Caco-2 (cell line): ENCODE measurements around the gene TLE6. TPM values are rescaled to one million over a fixed set of nuclear protein-coding genes. Genes with fewer than 3 reads are reported as not detected.

ENCODE experiments used
- BruUV-seq: library from RNA; stranded (reverse); fragments of 400-500 nt; replicated peaks from 2 replicates; lab custom pipeline; 2021; lab: Mats Ljungman, UMichigan
- CTCF ChIA-PET: fragments of 300-600 bp; sonication (Branson Sonifier 250); formaldehyde crosslinking; loops from one replicate; lab custom pipeline; 2022; ENCODE audit warnings: antibody characterized with exemption; lab: Charles Lee
- POLR2A ChIA-PET: fragments of 300-600 bp; sonication (Branson Sonifier 250); formaldehyde crosslinking; loops from one replicate; lab custom pipeline; 2022; ENCODE audit warnings: antibody characterized with exemption; lab: Charles Lee
- DNase-seq, 2 experiments: peaks; one replicate each; pipeline versions ENCODE4 v3.0.0 to v3.0.0-alpha.2; 2020 to 2022
- H3K27me3 ChIP-seq: replicated peaks from 2 replicates; pipeline ENCODE4 v1.6.0; 2011; ENCODE audit warnings: low read length; ENCODE audit not compliant: control insufficient read depth, insufficient read depth
- H3K36me3 ChIP-seq: 2 replicates; pipeline ENCODE4 v1.5.1; 2011; ENCODE audit warnings: low read length; ENCODE audit not compliant: control insufficient read depth, insufficient read depth
- H3K4me1 ChIP-seq: fragments of 250-450 bp; sonication (Bioruptor Pico); 2 replicates; pipeline ENCODE4 v1.5.1; 2020; ENCODE audit warnings: mild to moderate bottlenecking
- H3K4me3 ChIP-seq: 2 replicates; pipeline ENCODE4 v1.5.1; 2011; ENCODE audit warnings: low read depth, mild to moderate bottlenecking, control low read depth, low read length
- H3K9me3 ChIP-seq: fragments of 250-450 bp; sonication (Bioruptor Pico); 2 replicates; pipeline ENCODE4 v1.5.1; 2020; ENCODE audit warnings: mild to moderate bottlenecking, moderate library complexity
- H3K27ac Mint-ChIP-seq: one replicate; pipeline ENCODE4 v1.8.0; 2022; ENCODE audit warnings: mixed read lengths; ENCODE audit not compliant: unreplicated experiment
- H3K27me3 Mint-ChIP-seq: one replicate; pipeline ENCODE4 v1.8.0; 2022; ENCODE audit warnings: mixed read lengths; ENCODE audit not compliant: insufficient read depth, unreplicated experiment
- H3K36me3 Mint-ChIP-seq: one replicate; pipeline ENCODE4 v1.8.0; 2022; ENCODE audit warnings: mild to moderate bottlenecking, mixed read lengths; ENCODE audit not compliant: insufficient read depth, unreplicated experiment
- H3K4me1 Mint-ChIP-seq: one replicate; pipeline ENCODE4 v1.8.0; 2022; ENCODE audit warnings: low read depth, mixed read lengths; ENCODE audit not compliant: unreplicated experiment
- H3K4me3 Mint-ChIP-seq: one replicate; pipeline ENCODE4 v1.8.0; 2022; ENCODE audit warnings: mild to moderate bottlenecking, moderate library complexity, mixed read lengths; ENCODE audit not compliant: unreplicated experiment
- H3K9me3 Mint-ChIP-seq: one replicate; pipeline ENCODE4 v1.8.0; 2022; ENCODE audit warnings: mixed read lengths; ENCODE audit not compliant: unreplicated experiment
- intact Hi-C: fragments of 100-400 bp; cut with micrococcal nuclease; formaldehyde crosslinking; loops from one replicate; pipeline ENCODE4 v1.10.0; 2022; ENCODE audit not compliant: unreplicated experiment
- total RNA-seq: library from RNA; stranded (reverse); gene quantifications from 2 replicates; pipeline ENCODE4 v1.2.3, GENCODE V29; 2022
- TF ChIP-seq, protein P1 (sequence below), 2 experiments: fragments of 200-600 bp in 1 of 2; IDR thresholded peaks; 1 replicate in 1 of 2; 2 replicates in 1 of 2; pipeline versions ENCODE4 v1.5.1 to v1.8.0; 2011 to 2022; ENCODE audit warnings: antibody characterized with exemption in 1 of 2, control low read depth in 1 of 2, inconsistent platforms in 1 of 2, low read depth in 1 of 2, low read length in 1 of 2, mild to moderate bottlenecking in 1 of 2, moderate library complexity in 1 of 2; ENCODE audit not compliant: insufficient read depth in 1 of 2, severe bottlenecking in 1 of 2, unreplicated experiment in 1 of 2

TLE6 gene
- total RNA-seq, 1 experiment from 2014 or later: 1.4 TPM

DNA sequence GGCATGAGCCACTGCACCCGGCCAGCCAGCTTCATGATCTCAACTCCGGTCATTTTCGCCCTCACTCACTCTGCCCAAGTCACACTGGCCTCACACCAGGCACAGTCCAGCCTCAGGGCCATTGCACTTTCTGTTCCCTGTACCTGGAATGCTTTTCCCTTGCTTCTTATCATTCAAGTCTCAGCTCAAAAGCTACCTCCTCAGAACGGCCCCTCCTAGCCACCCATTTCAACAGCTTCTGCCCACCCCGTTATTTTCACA lies 54.2 kb downstream of the TLE6 start:
- H3K9me3 Mint-ChIP-seq: no peaks in the 10 kb centered on the region
- H3K4me1 Mint-ChIP-seq: peaks cover 31% of the 10 kb centered on the region
- no peak overlapping the region for H3K4me3 Mint-ChIP-seq
- Histone ChIP-seq H3K27me3 (no peaks in the 10 kb centered on the region), H3K4me1 (peaks cover 29% of the 10 kb centered on the region), H3K36me3 (no peaks in the 10 kb centered on the region), H3K9me3 (no peaks in the 10 kb centered on the region), H3K4me3 (no peak overlapping the region)
- peak overlapping the region; percentile 23 for H3K27ac Mint-ChIP-seq
- BruUV-seq: no TSS peak
- TF ChIP-seq, protein P1, sequence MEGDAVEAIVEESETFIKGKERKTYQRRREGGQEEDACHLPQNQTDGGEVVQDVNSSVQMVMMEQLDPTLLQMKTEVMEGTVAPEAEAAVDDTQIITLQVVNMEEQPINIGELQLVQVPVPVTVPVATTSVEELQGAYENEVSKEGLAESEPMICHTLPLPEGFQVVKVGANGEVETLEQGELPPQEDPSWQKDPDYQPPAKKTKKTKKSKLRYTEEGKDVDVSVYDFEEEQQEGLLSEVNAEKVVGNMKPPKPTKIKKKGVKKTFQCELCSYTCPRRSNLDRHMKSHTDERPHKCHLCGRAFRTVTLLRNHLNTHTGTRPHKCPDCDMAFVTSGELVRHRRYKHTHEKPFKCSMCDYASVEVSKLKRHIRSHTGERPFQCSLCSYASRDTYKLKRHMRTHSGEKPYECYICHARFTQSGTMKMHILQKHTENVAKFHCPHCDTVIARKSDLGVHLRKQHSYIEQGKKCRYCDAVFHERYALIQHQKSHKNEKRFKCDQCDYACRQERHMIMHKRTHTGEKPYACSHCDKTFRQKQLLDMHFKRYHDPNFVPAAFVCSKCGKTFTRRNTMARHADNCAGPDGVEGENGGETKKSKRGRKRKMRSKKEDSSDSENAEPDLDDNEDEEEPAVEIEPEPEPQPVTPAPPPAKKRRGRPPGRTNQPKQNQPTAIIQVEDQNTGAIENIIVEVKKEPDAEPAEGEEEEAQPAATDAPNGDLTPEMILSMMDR (IDR thresholded peaks at IDR 0.05; ENCODE audit: insufficient read depth in 1 of 2, low read depth in 1 of 2, low read length in 1 of 2, severe bottlenecking in 1 of 2, unreplicated experiment in 1 of 2): no peak
- DNase-seq: no peak
- ChIA-PET POLR2A (interaction anchor here (1.2 kb wide), 1 partner anchor 9 kb away, joined by 5 read pairs; no protein-coding TSS in a partner anchor), CTCF (no interaction called here)
- H3K27me3 Mint-ChIP-seq: no peaks in the 10 kb centered on the region
- peaks cover 24% of the 10 kb centered on the region for H3K36me3 Mint-ChIP-seq
- intact Hi-C loops: no loop called here

GRCh38 chr19:3033595-3034405 lies 56.4 kb downstream of the TLE6 start:
- Mint-ChIP-seq H3K27me3 (no peaks in the 10 kb centered on the region), H3K36me3 (peaks cover 30% of the 10 kb centered on the region), H3K4me1 (peaks cover 31% of the 10 kb centered on the region), H3K27ac (peak overlapping the region; percentile 94), H3K9me3 (no peaks in the 10 kb centered on the region), H3K4me3 (peak overlapping the region; percentile 90)
- Histone ChIP-seq H3K4me3 (no peak overlapping the region; the same call in 1 of the 2 replicates), H3K4me1 (peaks cover 29% of the 10 kb centered on the region), H3K9me3 (no peaks in the 10 kb centered on the region), H3K27me3 (no peaks in the 10 kb centered on the region), H3K36me3 (no peaks in the 10 kb centered on the region)
- TF ChIP-seq, protein P1 (IDR thresholded peaks at IDR 0.05; ENCODE audit: insufficient read depth in 1 of 2, low read depth in 1 of 2, low read length in 1 of 2, severe bottlenecking in 1 of 2, unreplicated experiment in 1 of 2): no peak
- DNase-seq: no peak
- no TSS peak for BruUV-seq
- intact Hi-C loops: no loop called here
- ChIA-PET POLR2A (no interaction called here), CTCF (no interaction called here)

DNA sequence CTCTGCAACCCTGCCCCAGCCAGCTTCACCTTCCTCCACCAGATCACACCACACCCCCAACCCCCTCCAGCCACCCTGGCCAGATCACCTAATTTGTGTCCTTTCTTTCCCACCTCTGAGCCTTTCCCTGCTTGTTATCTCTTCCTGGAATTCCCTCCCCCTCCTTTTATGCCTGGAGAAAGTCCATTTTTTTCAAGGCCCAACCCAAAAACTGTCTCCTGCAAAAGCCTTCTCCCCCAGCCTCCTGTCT lies 57.0 kb downstream of the TLE6 start:
- TF ChIP-seq, protein P1 (IDR thresholded peaks at IDR 0.05; ENCODE audit: insufficient read depth in 1 of 2, low read depth in 1 of 2, low read length in 1 of 2, severe bottlenecking in 1 of 2, unreplicated experiment in 1 of 2): no peak

More for the DNA sequence above, 57.0 kb downstream of the TLE6 start:
- no TSS peak for BruUV-seq
- Mint-ChIP-seq H3K4me3 (peak overlapping the region; percentile 90), H3K27me3 (no peaks in the 10 kb centered on the region), H3K27ac (peak overlapping the region; percentile 94), H3K4me1 (peaks cover 31% of the 10 kb centered on the region), H3K36me3 (peaks cover 30% of the 10 kb centered on the region), H3K9me3 (no peaks in the 10 kb centered on the region)
- intact Hi-C loops: no loop called here
- no peaks in the 10 kb centered on the region for H3K36me3 ChIP-seq
- H3K4me1 ChIP-seq: peaks cover 29% of the 10 kb centered on the region
- H3K9me3 ChIP-seq: no peaks in the 10 kb centered on the region
- peak in 1 of 2 experiments; percentile 66 for DNase-seq
- ChIA-PET POLR2A (interaction anchor here (3.0 kb wide), 1 partner anchor 84 kb away, joined by 24 read pairs; no protein-coding TSS in a partner anchor), CTCF (interaction anchor here (1.5 kb wide), 1 partner anchor 67 kb away, joined by 4 read pairs; no protein-coding TSS in a partner anchor)
- peak overlapping the region; percentile 46 for H3K4me3 ChIP-seq
- H3K27me3 ChIP-seq: no peaks in the 10 kb centered on the region
